ENCODE data around the gene NKAP. TPM values are rescaled to one million over a fixed set of nuclear protein-coding genes. Genes with fewer than 3 reads are reported as not detected.

NKAP gene
- total and polyA plus RNA-seq, 2 experiments from 2014 or later, result 4.8 to 10.4 TPM

- H3K4me1 ChIP-seq (ENCODE audit: insufficient read depth), result no peaks in the 10 kb centered on the region
- H3K4me1 Mint-ChIP-seq, result no peaks in the 10 kb centered on the region
- H4K20me1 ChIP-seq (replicated peaks; ENCODE audit: insufficient read depth), result no peaks in the 10 kb centered on the region
- H3K27me3 ChIP-seq (ENCODE audit: insufficient read depth), result no peaks in the 10 kb centered on the region
- H3F3A ChIP-seq (replicated peaks; ENCODE audit: low read depth), result no peaks in the 10 kb centered on the region
- H3K36me3 ChIP-seq (ENCODE audit: insufficient read depth), result no peaks in the 10 kb centered on the region
- DNase-seq (ENCODE audit: low spot score) (peak; percentile 13), ATAC-seq (no peak)
- no peak overlapping the region for H3K27ac ChIP-seq (ENCODE audit: low read depth)
- H3K79me2 ChIP-seq (replicated peaks; ENCODE audit: insufficient read depth), result no peaks in the 10 kb centered on the region
- no peak overlapping the region for H3K4me3 ChIP-seq
- no peaks in the 10 kb centered on the region for H3K27me3 Mint-ChIP-seq (ENCODE audit: insufficient read depth, low read depth, poor library complexity)
- H3K4me3 Mint-ChIP-seq, result no peak overlapping the region
- H3K9me2 ChIP-seq (ENCODE audit: insufficient read depth), result no peaks in the 10 kb centered on the region
- H3K36me3 Mint-ChIP-seq (ENCODE audit: low read depth), result no peaks in the 10 kb centered on the region
- H3K9me3 Mint-ChIP-seq, result no peaks in the 10 kb centered on the region
- TF ChIP-seq EZH2phosphoT487 (IDR thresholded peaks at IDR 0.05; ENCODE audit: unreplicated experiment) (no peak), REST (IDR thresholded peaks at IDR 0.05; ENCODE audit: unreplicated experiment) (no peak), ETS1 (IDR thresholded peaks at IDR 0.05) (no peak), NANOG (IDR thresholded peaks at IDR 0.05; ENCODE audit: borderline replicate concordance) (no peak), CTCF (conservative IDR thresholded peaks at IDR 0.05; ENCODE audit: low read depth in 2 of 2) (peak; percentile 35 to 36), CREB1 (CRISPR knock-in tag; IDR thresholded peaks at IDR 0.05; ENCODE audit: low read depth) (no peak), JUNB (IDR thresholded peaks at IDR 0.05; ENCODE audit: unreplicated experiment) (no peak)
- H2AFZ ChIP-seq, result no peak overlapping the region
- no peak overlapping the region for H3K4me2 ChIP-seq
- H3K27ac Mint-ChIP-seq, result no peak overlapping the region
Observed at GRCh38 chrX:119948381-119948780, 4.8 kb upstream of the NKAP start.

GRCh38 chrX:119945481-119945880, 1.9 kb upstream of the NKAP start:
- H3K27ac ChIP-seq (ENCODE audit: low read depth), result no peak overlapping the region
- H3K36me3 ChIP-seq (ENCODE audit: insufficient read depth), result no peaks in the 10 kb centered on the region
- no peaks in the 10 kb centered on the region for H3K36me3 Mint-ChIP-seq (ENCODE audit: low read depth)
- H2AFZ ChIP-seq, result no peak overlapping the region
- no peaks in the 10 kb centered on the region for H3K27me3 Mint-ChIP-seq (ENCODE audit: insufficient read depth, low read depth, poor library complexity)
- no peaks in the 10 kb centered on the region for H4K20me1 ChIP-seq (replicated peaks; ENCODE audit: insufficient read depth)
- H3K27me3 ChIP-seq (ENCODE audit: insufficient read depth), result no peaks in the 10 kb centered on the region
- H3K9me3 Mint-ChIP-seq, result no peaks in the 10 kb centered on the region
- H3K9me2 ChIP-seq (ENCODE audit: insufficient read depth), result no peaks in the 10 kb centered on the region
- peaks cover 4% of the 10 kb centered on the region; the same call in 1 of the 3 replicates for H3K4me1 Mint-ChIP-seq
- no peak for TF ChIP-seq ZNF462 (CRISPR knock-in tag; IDR thresholded peaks at IDR 0.05)
- no peaks in the 10 kb centered on the region for H3K79me2 ChIP-seq (replicated peaks; ENCODE audit: insufficient read depth)
- ATAC-seq (no peak), DNase-seq (ENCODE audit: low spot score) (no peak)
- no peak overlapping the region for H3K4me3 Mint-ChIP-seq
- no peaks in the 10 kb centered on the region for H3F3A ChIP-seq (replicated peaks; ENCODE audit: low read depth)
- no peak overlapping the region for H3K4me3 ChIP-seq
- H3K27ac Mint-ChIP-seq, result no peak overlapping the region
- H3K4me2 ChIP-seq, result no peak overlapping the region
- H3K4me1 ChIP-seq (ENCODE audit: insufficient read depth), result no peaks in the 10 kb centered on the region

Data from GM23338 (cell line).